ENCODE results near the gene GNAQ.
A peak's percentile ranks its signal among the peaks of the same experiment; 100 is the strongest.
"Not testable (repeated sequence)": the region's sequence is repeated elsewhere in the genome, so short reads cannot be mapped to it uniquely, and the experiment has no call there.

The GNAQ gene

GRCh38 chr9:77719321-77719720 lies 312.3 kb downstream of the GNAQ start:
- no peak for DNase-seq (ENCODE audit: extremely low read depth, low read depth)
- no peak for TF ChIP-seq CTCF (IDR thresholded peaks at IDR 0.05; ENCODE audit: low read depth, low read length, missing control alignments)
- H3K4me3 ChIP-seq (replicated peaks; ENCODE audit: low read depth, low read length), result no peak overlapping the region

GRCh38 chr9:77718298-77718640 lies 313.3 kb downstream of the GNAQ start:
- DNase-seq (ENCODE audit: extremely low read depth, low read depth); H3K4me3 ChIP-seq (replicated peaks; ENCODE audit: low read depth, low read length): not testable (repeated sequence)

GRCh38 chr9:77717608-77718297 lies 313.9 kb downstream of the GNAQ start:
- DNase-seq (ENCODE audit: extremely low read depth, low read depth), result peak; percentile 88
- H3K4me3 ChIP-seq (replicated peaks; ENCODE audit: low read depth, low read length), result not testable (repeated sequence)

- TF ChIP-seq CTCF (IDR thresholded peaks at IDR 0.05; ENCODE audit: low read depth, low read length, missing control alignments), result no peak
- DNase-seq (ENCODE audit: extremely low read depth, low read depth), result peak; percentile 74
- no peak overlapping the region for H3K4me3 ChIP-seq (replicated peaks; ENCODE audit: low read depth, low read length)
Observed at GRCh38 chr9:77714077-77714549, 317.5 kb downstream of the GNAQ start.

- H3K4me3 ChIP-seq (replicated peaks; ENCODE audit: low read depth, low read length), result no peak overlapping the region
- TF ChIP-seq CTCF (IDR thresholded peaks at IDR 0.05; ENCODE audit: low read depth, low read length, missing control alignments), result no peak
- DNase-seq (ENCODE audit: extremely low read depth, low read depth), result no peak
Observed at GRCh38 chr9:77712533-77713130, 319.0 kb downstream of the GNAQ start.

GRCh38 chr9:77710965-77711648 lies 320.5 kb downstream of the GNAQ start:
- DNase-seq (ENCODE audit: extremely low read depth, low read depth), result no peak
- no peak for TF ChIP-seq CTCF (IDR thresholded peaks at IDR 0.05; ENCODE audit: low read depth, low read length, missing control alignments)
- no peak overlapping the region for H3K4me3 ChIP-seq (replicated peaks; ENCODE audit: low read depth, low read length)

- no peak overlapping the region for H3K4me3 ChIP-seq (replicated peaks; ENCODE audit: low read depth, low read length)
- DNase-seq (ENCODE audit: extremely low read depth, low read depth), result no peak
- TF ChIP-seq CTCF (IDR thresholded peaks at IDR 0.05; ENCODE audit: low read depth, low read length, missing control alignments), result no peak
Observed at GRCh38 chr9:77710316-77710715, 321.3 kb downstream of the GNAQ start.
